OCI-LY1 (cell line): ENCODE measurements around the gene MC2R.

Experiments
- H2AFZ ChIP-seq: fragments of 200-600 bp; sonication (generic), shearing (Covaris generic); 2 replicates; pipeline ENCODE4 v1.6.0; 2014; ENCODE audit warnings: antibody characterized with exemption, mild to moderate bottlenecking, low read length
- H3F3A ChIP-seq: fragments of 200-600 bp; sonication (generic), shearing (Covaris generic); 2 replicates; pipeline ENCODE4 v1.6.0; 2014; ENCODE audit warnings: mild to moderate bottlenecking, antibody characterized with exemption, low read length, moderate library complexity; ENCODE audit not compliant: insufficient read depth
- H3K27ac ChIP-seq: fragments of 200-600 bp; sonication (generic); 2 replicates; pipeline ENCODE4 v1.5.1; 2014; ENCODE audit warnings: low read length, mixed run types, mild to moderate bottlenecking, low read depth; ENCODE audit not compliant: poor library complexity, severe bottlenecking
- H3K27me3 ChIP-seq: fragments of 200-600 bp; sonication (generic); 2 replicates; pipeline ENCODE4 v1.6.0; 2014; ENCODE audit warnings: antibody characterized with exemption, mild to moderate bottlenecking, low read length, moderate library complexity; ENCODE audit not compliant: insufficient read depth
- H3K36me3 ChIP-seq: fragments of 200-600 bp; sonication (generic); 2 replicates; pipeline ENCODE4 v1.6.1; 2014; ENCODE audit warnings: mild to moderate bottlenecking, antibody characterized with exemption, low read length, moderate library complexity, mixed read lengths; ENCODE audit not compliant: insufficient read depth
- H3K4me1 ChIP-seq: fragments of 200-600 bp; sonication (generic); 2 replicates; pipeline ENCODE4 v1.5.1; 2014; ENCODE audit warnings: mild to moderate bottlenecking, low read length, moderate library complexity; ENCODE audit not compliant: insufficient read depth, severe bottlenecking
- H3K4me2 ChIP-seq: fragments of 200-600 bp; sonication (generic), shearing (Covaris generic); 2 replicates; pipeline ENCODE4 v1.6.1; 2014; ENCODE audit warnings: low read length
- H3K4me3 ChIP-seq: fragments of 200-600 bp; sonication (generic); 2 replicates; pipeline ENCODE4 v1.5.1; 2014; ENCODE audit warnings: low read length, low read depth, mild to moderate bottlenecking, mixed read lengths; ENCODE audit not compliant: poor library complexity, severe bottlenecking
- H3K79me2 ChIP-seq: fragments of 200-600 bp; shearing (Covaris generic); 2 replicates; pipeline ENCODE4 v1.6.1; 2016; ENCODE audit warnings: mixed run types, low read length, mixed read lengths; ENCODE audit not compliant: insufficient read depth
- H3K9ac ChIP-seq: fragments of 200-600 bp; sonication (generic), shearing (Covaris generic); 2 replicates; pipeline ENCODE4 v1.6.1; 2014; ENCODE audit warnings: mild to moderate bottlenecking, low read length, mixed read lengths
- H3K9me2 ChIP-seq: fragments of 200-600 bp; sonication (generic), shearing (Covaris generic); 2 replicates; pipeline ENCODE4 v1.6.1; 2014; ENCODE audit warnings: low read depth, mild to moderate bottlenecking, low read length, mixed read lengths
- H3K9me3 ChIP-seq: fragments of 200-600 bp; shearing (Covaris generic); 2 replicates; pipeline ENCODE4 v1.6.1; 2014; ENCODE audit warnings: low read length, mixed read lengths
- H4K20me1 ChIP-seq: fragments of 200-600 bp; sonication (generic), shearing (Covaris generic); 2 replicates; pipeline ENCODE4 v1.6.0; 2016; ENCODE audit warnings: mild to moderate bottlenecking, low read length; ENCODE audit not compliant: insufficient read depth
- EZH2 ChIP-seq: fragments of 200-600 bp; sonication (generic), shearing (Covaris generic); IDR thresholded peaks from 2 replicates; pipeline ENCODE4 v1.8.0; 2017; ENCODE audit warnings: borderline replicate concordance, mixed run types, mild to moderate bottlenecking, antibody characterized with exemption, low read length, moderate library complexity, mixed read lengths
- TF ChIP-seq, protein P1 (sequence below): fragments of 200-600 bp; sonication (generic), shearing (Covaris generic); IDR thresholded peaks from 2 replicates; pipeline ENCODE4 v1.5.1; 2017; ENCODE audit warnings: mild to moderate bottlenecking, antibody characterized with exemption, low read length, moderate library complexity, mixed read lengths

MC2R gene

DNA sequence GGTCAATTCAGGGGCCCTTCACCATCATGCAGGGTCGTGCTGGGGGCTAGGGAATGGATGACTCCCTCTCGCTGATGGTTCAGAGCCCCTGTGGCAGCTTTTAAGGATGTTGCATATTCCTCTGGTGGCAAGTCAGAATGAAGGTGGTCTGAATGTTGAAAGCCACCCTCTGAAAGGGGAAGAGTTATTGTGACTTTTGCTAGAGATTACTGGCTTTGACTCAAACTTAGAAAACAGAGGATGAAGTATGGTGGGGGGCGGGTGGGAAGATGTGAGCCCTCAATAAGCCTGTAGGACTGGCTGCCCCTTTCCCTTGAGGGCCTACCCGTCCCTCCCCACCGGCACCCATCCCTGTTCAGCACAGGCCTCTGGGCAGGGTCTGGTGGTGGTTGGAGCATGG lies 23.2 kb downstream of the MC2R start:
- H3K27me3 ChIP-seq: no peaks in the 10 kb centered on the region; the same call in 1 of the 2 replicates
- no peak overlapping the region for H2AFZ ChIP-seq
- H3K4me1 ChIP-seq: no peaks in the 10 kb centered on the region
- no peaks in the 10 kb centered on the region for H3K9me2 ChIP-seq
- H4K20me1 ChIP-seq: no peaks in the 10 kb centered on the region
- no peak overlapping the region for H3K4me3 ChIP-seq
- H3K36me3 ChIP-seq: no peaks in the 10 kb centered on the region
- no peaks in the 10 kb centered on the region for H3F3A ChIP-seq
- H3K79me2 ChIP-seq: no peaks in the 10 kb centered on the region
- TF ChIP-seq EZH2: no peak
- TF ChIP-seq, protein P1, sequence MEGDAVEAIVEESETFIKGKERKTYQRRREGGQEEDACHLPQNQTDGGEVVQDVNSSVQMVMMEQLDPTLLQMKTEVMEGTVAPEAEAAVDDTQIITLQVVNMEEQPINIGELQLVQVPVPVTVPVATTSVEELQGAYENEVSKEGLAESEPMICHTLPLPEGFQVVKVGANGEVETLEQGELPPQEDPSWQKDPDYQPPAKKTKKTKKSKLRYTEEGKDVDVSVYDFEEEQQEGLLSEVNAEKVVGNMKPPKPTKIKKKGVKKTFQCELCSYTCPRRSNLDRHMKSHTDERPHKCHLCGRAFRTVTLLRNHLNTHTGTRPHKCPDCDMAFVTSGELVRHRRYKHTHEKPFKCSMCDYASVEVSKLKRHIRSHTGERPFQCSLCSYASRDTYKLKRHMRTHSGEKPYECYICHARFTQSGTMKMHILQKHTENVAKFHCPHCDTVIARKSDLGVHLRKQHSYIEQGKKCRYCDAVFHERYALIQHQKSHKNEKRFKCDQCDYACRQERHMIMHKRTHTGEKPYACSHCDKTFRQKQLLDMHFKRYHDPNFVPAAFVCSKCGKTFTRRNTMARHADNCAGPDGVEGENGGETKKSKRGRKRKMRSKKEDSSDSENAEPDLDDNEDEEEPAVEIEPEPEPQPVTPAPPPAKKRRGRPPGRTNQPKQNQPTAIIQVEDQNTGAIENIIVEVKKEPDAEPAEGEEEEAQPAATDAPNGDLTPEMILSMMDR: no peak
- H3K4me2 ChIP-seq: no peak overlapping the region
- H3K9me3 ChIP-seq: no peaks in the 10 kb centered on the region
- H3K9ac ChIP-seq: no peak overlapping the region
- no peak overlapping the region for H3K27ac ChIP-seq

DNA sequence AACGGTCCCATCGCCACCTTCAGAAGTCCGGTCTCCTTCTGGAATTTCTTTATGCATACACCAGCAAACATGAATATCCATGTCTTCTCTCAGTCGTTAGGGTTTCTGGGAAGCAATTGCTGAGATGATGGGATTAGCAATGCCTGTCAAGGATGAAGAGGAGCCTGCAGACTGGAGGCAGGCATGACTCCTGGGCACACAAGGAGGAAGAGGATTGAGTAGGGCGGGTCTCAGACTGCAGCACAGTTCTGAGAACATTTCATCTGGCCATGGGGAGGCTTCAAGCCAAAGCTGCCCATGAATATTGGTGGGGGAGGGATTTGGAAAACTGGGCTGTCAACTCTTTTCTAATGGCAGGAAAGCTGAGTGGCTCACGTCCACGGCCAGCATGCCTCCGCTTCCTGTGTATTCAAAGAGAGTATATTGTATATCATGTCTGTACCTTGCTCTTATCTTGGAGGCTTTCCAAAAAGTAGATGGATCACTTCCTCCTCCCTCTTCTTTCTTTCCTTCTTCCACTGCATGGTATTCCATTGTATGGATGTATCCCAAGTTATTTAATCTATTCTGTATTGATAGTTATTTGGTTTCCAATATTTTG lies 24.5 kb downstream of the MC2R start:
- Histone ChIP-seq H2AFZ (no peak overlapping the region), H3F3A (no peaks in the 10 kb centered on the region), H3K4me2 (no peak overlapping the region), H3K4me1 (no peaks in the 10 kb centered on the region), H3K4me3 (no peak overlapping the region), H3K79me2 (no peaks in the 10 kb centered on the region), H3K27me3 (no peaks in the 10 kb centered on the region; the same call in 1 of the 2 replicates), H3K36me3 (no peaks in the 10 kb centered on the region), H3K27ac (no peak overlapping the region), H4K20me1 (no peaks in the 10 kb centered on the region), H3K9ac (no peak overlapping the region), H3K9me2 (no peaks in the 10 kb centered on the region), H3K9me3 (no peaks in the 10 kb centered on the region)
- TF ChIP-seq, protein P1: no peak
- TF ChIP-seq EZH2: no peak

DNA sequence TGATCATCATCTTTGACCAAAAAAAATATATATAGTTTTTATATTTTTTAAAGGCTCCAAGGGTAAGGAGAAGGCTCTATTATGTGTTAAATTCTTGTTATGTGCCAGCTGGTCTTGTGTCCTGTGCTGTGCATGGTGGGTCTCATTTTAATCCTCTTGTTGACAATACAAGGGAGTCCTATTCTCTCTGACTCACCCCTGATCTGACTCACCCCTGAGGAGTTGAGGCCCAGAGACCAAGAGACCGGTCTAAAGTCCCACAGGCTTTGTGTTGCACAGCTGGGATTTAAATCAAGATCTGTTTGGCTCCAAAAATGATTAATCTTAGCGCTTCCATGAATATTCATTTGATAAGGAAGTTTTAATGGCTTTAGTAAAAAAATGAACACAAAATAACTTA lies 25.7 kb downstream of the MC2R start:
- no peaks in the 10 kb centered on the region; the same call in 1 of the 2 replicates for H3K27me3 ChIP-seq
- H2AFZ ChIP-seq: no peak overlapping the region
- no peaks in the 10 kb centered on the region for H3K9me3 ChIP-seq
- H3K9me2 ChIP-seq: no peaks in the 10 kb centered on the region
- TF ChIP-seq, protein P1: no peak
- no peak for TF ChIP-seq EZH2
- no peak overlapping the region for H3K9ac ChIP-seq
- no peaks in the 10 kb centered on the region for H4K20me1 ChIP-seq
- H3K27ac ChIP-seq: no peak overlapping the region
- no peaks in the 10 kb centered on the region for H3K79me2 ChIP-seq
- H3F3A ChIP-seq: no peaks in the 10 kb centered on the region
- H3K4me3 ChIP-seq: no peak overlapping the region
- no peaks in the 10 kb centered on the region for H3K36me3 ChIP-seq
- no peaks in the 10 kb centered on the region for H3K4me1 ChIP-seq
- no peak overlapping the region for H3K4me2 ChIP-seq
